Esophagus mucosa (tissue), 1 donor: Measurements from ENCODE around the gene ERGIC2. TPM values are rescaled to one million over a fixed set of nuclear protein-coding genes. Genes with fewer than 3 reads are reported as not detected.

ENCODE experiments used
- ATAC-seq: fragments of 200-7000 bp; cut with Tn5 transposase; one replicate; pipeline ENCODE4 v1.9.1; 2020
- total RNA-seq: library from RNA; stranded (reverse); gene quantifications from one replicate; pipeline ENCODE4 v1.2.4, GENCODE V29; 2023
- donor health status: DM: yes; HTN: yes; CAD: no.

ERGIC2 gene
- total RNA-seq, 1 donor from 2014 or later: 43.3 TPM

GRCh38 chr12:29374913-29375312 lies 6.1 kb downstream of the ERGIC2 start:
- no peak for ATAC-seq

GRCh38 chr12:29374012-29374411 lies 7.0 kb downstream of the ERGIC2 start:
- no peak for ATAC-seq

- no peak for ATAC-seq
Measured at GRCh38 chr12:29365091-29365490, 15.9 kb downstream of the ERGIC2 start.

- no peak for ATAC-seq
Measured at GRCh38 chr12:29354954-29355353, 26.0 kb downstream of the ERGIC2 start.

- no peak for ATAC-seq
Measured at GRCh38 chr12:29350080-29350479, 30.9 kb downstream of the ERGIC2 start.

GRCh38 chr12:29346769-29347421 lies 34.1 kb downstream of the ERGIC2 start:
- ATAC-seq: no peak

- no peak for ATAC-seq
Measured at GRCh38 chr12:29343022-29343799, 37.8 kb downstream of the ERGIC2 start.

GRCh38 chr12:29337325-29337724 lies 43.6 kb downstream of the ERGIC2 start:
- ATAC-seq: no peak

- no peak for ATAC-seq
Measured at GRCh38 chr12:29334937-29335336, 46.0 kb downstream of the ERGIC2 start.

- ATAC-seq: no peak
Measured at GRCh38 chr12:29333178-29333577, 47.8 kb downstream of the ERGIC2 start.

GRCh38 chr12:29329411-29329810 lies 51.6 kb downstream of the ERGIC2 start:
- ATAC-seq: no peak

GRCh38 chr12:29322157-29322556 lies 58.8 kb downstream of the ERGIC2 start:
- ATAC-seq: no peak

GRCh38 chr12:29320295-29321085 lies 60.5 kb downstream of the ERGIC2 start:
- ATAC-seq: peak; percentile 64

- ATAC-seq: peak; percentile 98
Measured at GRCh38 chr12:29317556-29318363, 63.2 kb downstream of the ERGIC2 start.

GRCh38 chr12:29316752-29317151 lies 64.2 kb downstream of the ERGIC2 start:
- ATAC-seq: no peak

- ATAC-seq: no peak
Measured at GRCh38 chr12:29314416-29314815, 66.6 kb downstream of the ERGIC2 start.

- ATAC-seq: no peak
Measured at GRCh38 chr12:29310899-29311298, 70.1 kb downstream of the ERGIC2 start.

GRCh38 chr12:29309320-29309902 lies 71.6 kb downstream of the ERGIC2 start:
- no peak for ATAC-seq

- ATAC-seq: no peak
Measured at GRCh38 chr12:29306682-29307081, 74.3 kb downstream of the ERGIC2 start.

- no peak for ATAC-seq
Measured at GRCh38 chr12:29306266-29306665, 74.7 kb downstream of the ERGIC2 start.

GRCh38 chr12:29304388-29304787 lies 76.6 kb downstream of the ERGIC2 start:
- ATAC-seq: no peak

GRCh38 chr12:29301114-29301513 lies 79.9 kb downstream of the ERGIC2 start:
- ATAC-seq: no peak
